Peyer's patch (tissue), 4 donors: Measurements from ENCODE around the gene FBXL4.

Source experiments
- CTCF ChIP-seq, 6 experiments: fragments of 450-650 bp in 4 of 6; fragments of 200-600 bp in 2 of 6; sonication (generic) in 1 of 6; IDR thresholded peaks; one replicate each; pipeline ENCODE4 v1.5.1; 2017 to 2019; ENCODE audit warnings: antibody characterized with exemption in 6 of 6, mild to moderate bottlenecking in 3 of 6, moderate library complexity in 1 of 6
- POLR2A ChIP-seq, 2 donors: fragments of 450-650 bp; IDR thresholded peaks; one replicate each; pipeline ENCODE4 v1.5.1; 2017; ENCODE audit warnings: antibody characterized with exemption in 2 of 2, mild to moderate bottlenecking in 2 of 2, moderate library complexity in 2 of 2

- no peak for TF ChIP-seq CTCF (IDR thresholded peaks at IDR 0.05)
- TF ChIP-seq POLR2A (IDR thresholded peaks at IDR 0.05): no peak
Measured at GRCh38 chr6:98925831-98926230, 21.9 kb downstream of the FBXL4 start.
